A673 (cell line): Measurements from ENCODE around the gene TTC28. TPM values are rescaled to one million over a fixed set of nuclear protein-coding genes. Genes with fewer than 3 reads are reported as not detected.
"Not testable (repeated sequence)": the region's sequence is repeated elsewhere in the genome, so short reads cannot be mapped to it uniquely, and the experiment has no call there.

Experiments used
- BruUV-seq: library from RNA; stranded (reverse); fragments of 400-500 nt; replicated peaks from 2 replicates; lab custom pipeline; 2021; lab: Mats Ljungman, UMichigan
- CTCF ChIA-PET: fragments of 300-600 bp; sonication (Branson Sonifier 250); formaldehyde crosslinking; loops from one replicate; lab custom pipeline; 2022; ENCODE audit warnings: antibody characterized with exemption; lab: Charles Lee
- POLR2A ChIA-PET: fragments of 300-600 bp; sonication (Branson Sonifier 250); formaldehyde crosslinking; loops from one replicate; lab custom pipeline; 2022; ENCODE audit warnings: antibody characterized with exemption; ENCODE audit not compliant: low non-redundant PET; lab: Charles Lee
- DNase-seq: peaks from one replicate; pipeline ENCODE4 v3.0.0-alpha.2; 2015; ENCODE audit warnings: low spot score
- H3K27ac ChIP-seq: fragments of 200-600 bp; sonication (generic); 2 replicates; pipeline ENCODE4 v1.5.1; 2016; ENCODE audit warnings: mixed run types, low read depth, mild to moderate bottlenecking, mixed read lengths, antibody characterized with exemption, low read length; ENCODE audit not compliant: poor library complexity, severe bottlenecking
- H3K27me3 ChIP-seq: fragments of 200-600 bp; sonication (generic); replicated peaks from 2 replicates; pipeline ENCODE4 v1.6.1; 2017; ENCODE audit warnings: mixed run types, low read depth, mild to moderate bottlenecking, mixed read lengths, antibody characterized with exemption, low read length; ENCODE audit not compliant: insufficient read depth, poor library complexity
- H3K36me3 ChIP-seq: fragments of 200-600 bp; sonication (generic); 2 replicates; pipeline ENCODE4 v1.6.1; 2016; ENCODE audit warnings: mixed run types, mild to moderate bottlenecking, mixed read lengths, antibody characterized with exemption, low read length; ENCODE audit not compliant: insufficient read depth, poor library complexity, severe bottlenecking
- H3K4me1 ChIP-seq: fragments of 200-600 bp; sonication (generic); 2 replicates; pipeline ENCODE4 v1.6.1; 2017; ENCODE audit warnings: mixed run types, mild to moderate bottlenecking, mixed read lengths, antibody characterized with exemption, low read length; ENCODE audit not compliant: insufficient read depth, poor library complexity, severe bottlenecking
- H3K4me3 ChIP-seq: fragments of 200-600 bp; sonication (generic); 2 replicates; pipeline ENCODE4 v1.5.1; 2016; ENCODE audit warnings: low read depth, mixed run types, mild to moderate bottlenecking, mixed read lengths, low read length; ENCODE audit not compliant: poor library complexity, severe bottlenecking
- H3K9me3 ChIP-seq: fragments of 200-600 bp; sonication (generic); 2 replicates; pipeline ENCODE4 v1.6.1; 2016; ENCODE audit warnings: mixed run types, low read depth, mild to moderate bottlenecking, mixed read lengths, antibody characterized with exemption, low read length; ENCODE audit not compliant: poor library complexity, severe bottlenecking
- CTCF ChIP-seq: fragments of 300-800, 200-600 bp; sonication (generic); conservative IDR thresholded peaks from 2 replicates; pipeline ENCODE4 v1.5.1; 2017; ENCODE audit warnings: low read depth, mild to moderate bottlenecking, antibody characterized with exemption, low read length, moderate library complexity, mixed read lengths
- EZH2 ChIP-seq: fragments of 200-600 bp; sonication (generic); IDR thresholded peaks from 2 replicates; pipeline ENCODE4 v1.6.1; 2017; ENCODE audit warnings: borderline replicate concordance, low read depth, mild to moderate bottlenecking, mixed read lengths, antibody characterized with exemption, low read length; ENCODE audit not compliant: poor library complexity, severe bottlenecking
- intact Hi-C: fragments of 100-400 bp; cut with micrococcal nuclease; formaldehyde crosslinking; loops from one replicate; pipeline ENCODE4 v1.10.0; 2022; ENCODE audit not compliant: unreplicated experiment
- total RNA-seq: library from RNA; stranded (reverse); gene quantifications from 2 replicates; pipeline ENCODE4 v1.2.3, GENCODE V29; 2021

TTC28 gene
- total RNA-seq, 1 experiment from 2014 or later: 48.7 TPM

GRCh38 chr22:28094771-28095170 lies 584.9 kb downstream of the TTC28 start:
- POLR2A ChIA-PET: interaction anchor here (0.5 kb wide), 1 partner anchor 1136 kb away, joined by 4 read pairs; no protein-coding TSS in a partner anchor

GRCh38 chr22:28093711-28094110 lies 585.9 kb downstream of the TTC28 start:
- Histone ChIP-seq H3K4me3 (no peak overlapping the region), H3K4me1 (peaks cover 17% of the 10 kb centered on the region), H3K9me3 (no peaks in the 10 kb centered on the region), H3K27ac (no peak overlapping the region), H3K36me3 (no peaks in the 10 kb centered on the region), H3K27me3 (no peaks in the 10 kb centered on the region)
- TF ChIP-seq EZH2 (no peak), CTCF (no peak)
- DNase-seq: no peak
- ChIA-PET POLR2A (interaction anchor here (0.5 kb wide), 1 partner anchor 364 kb away, joined by 6 read pairs; no protein-coding TSS in a partner anchor), CTCF (no interaction called here)
- no TSS peak for BruUV-seq
- intact Hi-C loops: no loop called here

More at GRCh38 chr22:28094771-28095170, 584.9 kb downstream of the TTC28 start:
- TF ChIP-seq CTCF (no peak), EZH2 (no peak)
- intact Hi-C loops: no loop called here
- Histone ChIP-seq H3K4me1 (peaks cover 17% of the 10 kb centered on the region), H3K27ac (no peak overlapping the region), H3K27me3 (no peaks in the 10 kb centered on the region), H3K9me3 (no peaks in the 10 kb centered on the region), H3K4me3 (no peak overlapping the region), H3K36me3 (no peaks in the 10 kb centered on the region)
- CTCF ChIA-PET: no interaction called here
- peak; percentile 39 for DNase-seq
- BruUV-seq: no TSS peak

DNA sequence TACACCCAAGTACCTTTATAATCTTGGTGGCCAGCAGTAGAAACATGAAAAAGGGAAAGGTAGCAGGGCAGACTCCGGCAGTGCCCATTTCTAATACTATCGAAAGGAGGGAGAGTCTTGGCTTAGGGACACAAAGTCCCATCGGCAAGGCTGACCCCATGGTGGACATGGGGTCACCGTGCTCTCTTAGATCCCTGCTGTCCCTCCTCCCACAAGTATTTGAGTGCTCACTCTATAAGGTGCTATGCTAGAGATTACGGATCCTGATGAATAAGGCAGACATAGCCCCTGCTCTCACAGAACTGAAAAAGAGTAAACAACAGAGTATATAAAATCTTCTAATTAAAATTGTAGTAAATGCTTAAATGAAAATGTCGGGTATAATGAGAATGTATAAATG lies 588.2 kb downstream of the TTC28 start:
- Histone ChIP-seq H3K4me3 (no peak overlapping the region), H3K27me3 (no peaks in the 10 kb centered on the region), H3K36me3 (no peaks in the 10 kb centered on the region), H3K27ac (no peak overlapping the region), H3K9me3 (no peaks in the 10 kb centered on the region), H3K4me1 (peaks cover 17% of the 10 kb centered on the region)
- BruUV-seq: no TSS peak
- ChIA-PET CTCF (no interaction called here), POLR2A (no interaction called here)
- DNase-seq: no peak
- intact Hi-C loops: no loop called here
- TF ChIP-seq CTCF: no peak
- TF ChIP-seq EZH2: no peak

GRCh38 chr22:28089541-28089940 lies 590.1 kb downstream of the TTC28 start:
- POLR2A ChIA-PET, DNase-seq, H3K36me3 ChIP-seq, H3K4me3 ChIP-seq, CTCF ChIA-PET, H3K27ac ChIP-seq, BruUV-seq, H3K9me3 ChIP-seq, H3K27me3 ChIP-seq, H3K4me1 ChIP-seq, intact Hi-C loops: not testable (repeated sequence)
